Lung (tissue), 12 donors: ENCODE measurements around the gene GCNT1. TPM values are rescaled to one million over a fixed set of nuclear protein-coding genes. Genes with fewer than 3 reads are reported as not detected.

ENCODE experiments used
- ATAC-seq: fragments of 200-7000 bp; cut with Tn5 transposase; one replicate; pipeline ENCODE4 v1.9.1; 2020; ENCODE audit warnings: moderate number of reproducible peaks; ENCODE audit not compliant: insufficient read depth, low FRiP score
- DNase-seq, 3 donors: peaks; one replicate each; pipeline ENCODE4 v3.0.0-alpha.2; 2013 to 2017
- H3K27ac ChIP-seq, 2 donors: one replicate each; pipeline ENCODE4 v1.5.1; 2013; ENCODE audit warnings: mild to moderate bottlenecking in 2 of 2, moderate library complexity in 2 of 2, control low read depth in 1 of 2, inconsistent platforms in 1 of 2, low read depth in 1 of 2, low read length in 1 of 2
- H3K27me3 ChIP-seq, 3 donors: one replicate each; pipeline ENCODE4 v1.5.1; 2013; ENCODE audit warnings: low read length in 2 of 3; ENCODE audit not compliant: control insufficient read depth in 3 of 3, insufficient read depth in 3 of 3
- H3K36me3 ChIP-seq, 4 donors: one replicate each; pipeline ENCODE4 v1.5.1; 2013; ENCODE audit warnings: low read length in 4 of 4, mild to moderate bottlenecking in 1 of 4, moderate library complexity in 1 of 4; ENCODE audit not compliant: control insufficient read depth in 4 of 4, insufficient read depth in 4 of 4
- H3K4me1 ChIP-seq, 5 donors: one replicate each; pipeline ENCODE4 v1.5.1; 2013; ENCODE audit warnings: low read length in 5 of 5, mild to moderate bottlenecking in 2 of 5, moderate library complexity in 1 of 5; ENCODE audit not compliant: control insufficient read depth in 5 of 5, insufficient read depth in 5 of 5
- H3K4me3 ChIP-seq: one replicate; pipeline ENCODE4 v1.5.1; 2013; ENCODE audit warnings: mild to moderate bottlenecking, control low read depth, moderate library complexity
- H3K9ac ChIP-seq, 2 donors: one replicate each; pipeline ENCODE4 v1.5.1; 2013; ENCODE audit warnings: low read length in 2 of 2, control low read depth in 1 of 2; ENCODE audit not compliant: insufficient read depth in 1 of 2
- H3K9me3 ChIP-seq, 4 donors: one replicate each; pipeline ENCODE4 v1.5.1; 2013; ENCODE audit warnings: low read length in 3 of 4, mild to moderate bottlenecking in 1 of 4, moderate library complexity in 1 of 4; ENCODE audit not compliant: control insufficient read depth in 4 of 4, insufficient read depth in 3 of 4
- CTCF ChIP-seq: IDR thresholded peaks from 2 replicates; pipeline ENCODE4 v1.5.1; 2012; ENCODE audit warnings: mild to moderate bottlenecking; ENCODE audit errors: control extremely low read depth, extremely low read depth
- WGBS, 2 donors: extraction: QIAGEN DNeasy Blood & Tissue Kit; methylation state at CpG; one replicate each; pipeline ENCODE4 v1.1.7; 2013; 5-methylcytosine and 5-hydroxymethylcytosine counted together
- polyA plus RNA-seq, 2 donors: library from polyadenylated mRNA; stranded (reverse); fragments of 200-250 nt; gene quantifications; one replicate each; pipeline ENCODE4 v1.2.1, GENCODE V29; 2013
- total RNA-seq, 2 donors: library from RNA; depleted of rRNA in 1 of 2; stranded (reverse); fragments of >200 nt in 1 of 2; gene quantifications; one replicate each; pipeline ENCODE4 v1.2.1, GENCODE V29; 2014 to 2021
- donor health status: control.
- donor health status: control.
- donor health status: Bipolar disorder and iron deficiency.
- donor health status: healthy.
- donor health status: DM: yes; HTN: yes; CAD: no.

Gene GCNT1
- total and polyA plus RNA-seq, 4 donors: 1.5 to 14.7 (median 7.5) TPM

GRCh38 chr9:76444322-76444929, 14.6 kb upstream of the GCNT1 start:
- ATAC-seq: no peak
- DNase-seq: peak in 1 of 3 donors; percentile 29
- Histone ChIP-seq H3K27ac (no peak overlapping the region), H3K9ac (no peak overlapping the region), H3K27me3 (no peaks in the 10 kb centered on the region), H3K36me3 (no peaks in the 10 kb centered on the region), H3K9me3 (peaks cover 0 to 2% (median 0%) of the 10 kb centered on the region in 4 donors), H3K4me1 (peaks cover 0 to 5% (median 0%) of the 10 kb centered on the region in 5 donors), H3K4me3 (no peak overlapping the region)
- TF ChIP-seq CTCF: no peak
- 70 to 76% methylated on average over 5 of the region's 5 CpGs for WGBS, 2 donors

- Histone ChIP-seq H3K9ac (no peak overlapping the region), H3K36me3 (no peaks in the 10 kb centered on the region)
These were observed 13.0 kb upstream of the GCNT1 start for GRCh38 chr9:76445976-76446375.

GRCh38 chr9:76448501-76448900, 10.5 kb upstream of the GCNT1 start:
- ATAC-seq (no peak), DNase-seq (no peak)
- Histone ChIP-seq H3K4me3 (no peak overlapping the region), H3K36me3 (no peaks in the 10 kb centered on the region), H3K27me3 (no peaks in the 10 kb centered on the region), H3K9ac (no peak overlapping the region), H3K9me3 (peaks cover 0 to 2% (median 0%) of the 10 kb centered on the region in 4 donors), H3K4me1 (peaks cover 0 to 5% (median 0%) of the 10 kb centered on the region in 5 donors), H3K27ac (no peak overlapping the region)
- 83 to 85% methylated on average over 2 of the region's 2 CpGs for WGBS, 2 donors
- no peak for TF ChIP-seq CTCF

More at GRCh38 chr9:76445976-76446375, 13.0 kb upstream of the GCNT1 start:
- no peak overlapping the region for H3K27ac ChIP-seq
- DNase-seq (no peak), ATAC-seq (no peak)
- H3K27me3 ChIP-seq: no peaks in the 10 kb centered on the region
- TF ChIP-seq CTCF: no peak
- H3K4me3 ChIP-seq: no peak overlapping the region
- peaks cover 0 to 2% (median 0%) of the 10 kb centered on the region in 4 donors for H3K9me3 ChIP-seq
- peaks cover 0 to 5% (median 0%) of the 10 kb centered on the region in 5 donors for H3K4me1 ChIP-seq

GRCh38 chr9:76451234-76451633, 7.7 kb upstream of the GCNT1 start:
- Histone ChIP-seq H3K9ac (no peak overlapping the region), H3K4me1 (peaks cover 0 to 6% (median under 1%) of the 10 kb centered on the region in 5 donors), H3K27me3 (no peaks in the 10 kb centered on the region), H3K36me3 (no peaks in the 10 kb centered on the region), H3K27ac (no peak overlapping the region), H3K9me3 (peaks cover 0 to 2% (median 0%) of the 10 kb centered on the region in 4 donors), H3K4me3 (no peak overlapping the region)
- TF ChIP-seq CTCF: no peak
- WGBS, 2 donors: 79 to 87% methylated on average over 1 of the region's 1 CpG
- ATAC-seq: no peak
- no peak for DNase-seq
